PFSK-1 (cell line): ENCODE data around the gene AHCYL1.

ENCODE experiments used
- FOXP2 ChIP-seq: optimal IDR thresholded peaks from 2 replicates; pipeline ENCODE3; 2011; ENCODE audit warnings: borderline replicate concordance, control low read depth, inconsistent platforms; ENCODE audit not compliant: insufficient read depth; ENCODE audit errors: extremely low read length, extremely low read depth
- POLR2AphosphoS5 ChIP-seq: IDR thresholded peaks from 2 replicates; pipeline ENCODE4 v1.6.1; 2012; ENCODE audit warnings: low read depth, mild to moderate bottlenecking, control low read depth, low read length, moderate library complexity
- REST ChIP-seq, 2 experiments: IDR thresholded peaks; 2 replicates each; pipeline versions ENCODE4 v1.6.1 to v1.8.0; 2011 to 2012; ENCODE audit warnings: low read depth in 2 of 2, low read length in 2 of 2, control low read depth in 1 of 2, inconsistent platforms in 1 of 2, mild to moderate bottlenecking in 1 of 2, moderate library complexity in 1 of 2; ENCODE audit not compliant: insufficient read depth in 1 of 2
- SIN3A ChIP-seq: IDR thresholded peaks from 2 replicates; pipeline ENCODE4 v1.6.1; 2012; ENCODE audit warnings: mild to moderate bottlenecking, low read length, moderate library complexity, borderline replicate concordance; ENCODE audit not compliant: insufficient read depth
- TAF1 ChIP-seq: IDR thresholded peaks from 2 replicates; pipeline ENCODE4 v1.6.1; 2012; ENCODE audit warnings: low read length, control low read depth, borderline replicate concordance; ENCODE audit not compliant: insufficient read depth

AHCYL1 gene

GRCh38 chr1:110064576-110065337 is 80.2 kb downstream of the AHCYL1 start:
- TF ChIP-seq SIN3A (no peak), POLR2AphosphoS5 (no peak), TAF1 (no peak), REST (IDR thresholded peaks at IDR 0.05; ENCODE audit: insufficient read depth in 1 of 2, low read depth in 2 of 2, low read length in 2 of 2) (no peak), FOXP2 (no peak)

- TF ChIP-seq REST (IDR thresholded peaks at IDR 0.05; ENCODE audit: insufficient read depth in 1 of 2, low read depth in 2 of 2, low read length in 2 of 2) (no peak), SIN3A (no peak), FOXP2 (no peak), TAF1 (no peak), POLR2AphosphoS5 (no peak)
Observed at GRCh38 chr1:110065841-110066240, 81.3 kb downstream of the AHCYL1 start.

GRCh38 chr1:110067479-110067892 is 82.9 kb downstream of the AHCYL1 start:
- TF ChIP-seq REST (IDR thresholded peaks at IDR 0.05; ENCODE audit: insufficient read depth in 1 of 2, low read depth in 2 of 2, low read length in 2 of 2) (no peak), FOXP2 (no peak), TAF1 (no peak), SIN3A (no peak), POLR2AphosphoS5 (no peak)

- TF ChIP-seq SIN3A = no peak
Observed at GRCh38 chr1:110067893-110068645, 83.5 kb downstream of the AHCYL1 start.

GRCh38 chr1:110068646-110069403 is 84.3 kb downstream of the AHCYL1 start:
- no peak for TF ChIP-seq FOXP2
- TF ChIP-seq REST (IDR thresholded peaks at IDR 0.05; ENCODE audit: insufficient read depth in 1 of 2, low read depth in 2 of 2, low read length in 2 of 2) = no peak
- no peak for TF ChIP-seq SIN3A
- no peak for TF ChIP-seq POLR2AphosphoS5
- no peak for TF ChIP-seq TAF1
